ENCODE results near the gene POLR2C.

DNA sequence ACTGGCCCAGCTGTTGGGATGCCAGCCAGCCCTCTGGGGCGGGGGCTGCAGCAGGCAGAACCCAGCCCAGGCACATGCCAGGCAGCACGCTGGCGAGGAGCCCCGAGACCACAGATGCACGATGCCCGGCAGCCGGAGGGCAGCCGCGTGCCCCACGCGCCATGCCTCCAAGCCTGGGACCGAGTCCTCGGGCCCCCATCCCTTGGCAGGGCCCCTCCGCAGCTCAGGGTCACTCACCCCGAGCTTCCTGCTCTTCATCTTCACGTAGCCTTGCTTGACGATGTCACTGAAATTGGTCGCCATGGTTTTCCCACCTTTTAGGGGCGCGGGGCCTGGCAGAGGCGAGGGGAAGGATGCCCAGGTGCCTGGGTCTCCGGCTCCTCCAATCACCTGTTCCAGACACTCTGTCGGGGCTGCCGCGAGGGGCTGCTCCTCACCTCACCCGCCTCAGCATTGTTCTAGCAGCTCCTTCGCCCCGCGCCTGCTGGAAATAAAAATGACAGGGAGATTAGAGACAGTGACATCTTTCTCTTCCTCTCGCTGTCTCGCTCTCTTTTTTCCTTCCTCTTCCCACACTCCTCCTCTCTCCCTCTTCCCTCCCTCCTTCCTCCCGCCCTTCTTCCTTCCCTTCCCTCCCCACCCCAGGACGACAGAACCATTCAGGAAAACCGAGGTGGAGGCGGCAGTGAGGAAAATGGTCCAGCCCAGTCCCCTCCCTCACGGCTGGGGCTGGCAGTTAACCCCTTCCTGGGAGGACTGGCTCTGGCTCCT is 16.9 kb downstream of the POLR2C start:
- TF ChIP-seq, protein P1, sequence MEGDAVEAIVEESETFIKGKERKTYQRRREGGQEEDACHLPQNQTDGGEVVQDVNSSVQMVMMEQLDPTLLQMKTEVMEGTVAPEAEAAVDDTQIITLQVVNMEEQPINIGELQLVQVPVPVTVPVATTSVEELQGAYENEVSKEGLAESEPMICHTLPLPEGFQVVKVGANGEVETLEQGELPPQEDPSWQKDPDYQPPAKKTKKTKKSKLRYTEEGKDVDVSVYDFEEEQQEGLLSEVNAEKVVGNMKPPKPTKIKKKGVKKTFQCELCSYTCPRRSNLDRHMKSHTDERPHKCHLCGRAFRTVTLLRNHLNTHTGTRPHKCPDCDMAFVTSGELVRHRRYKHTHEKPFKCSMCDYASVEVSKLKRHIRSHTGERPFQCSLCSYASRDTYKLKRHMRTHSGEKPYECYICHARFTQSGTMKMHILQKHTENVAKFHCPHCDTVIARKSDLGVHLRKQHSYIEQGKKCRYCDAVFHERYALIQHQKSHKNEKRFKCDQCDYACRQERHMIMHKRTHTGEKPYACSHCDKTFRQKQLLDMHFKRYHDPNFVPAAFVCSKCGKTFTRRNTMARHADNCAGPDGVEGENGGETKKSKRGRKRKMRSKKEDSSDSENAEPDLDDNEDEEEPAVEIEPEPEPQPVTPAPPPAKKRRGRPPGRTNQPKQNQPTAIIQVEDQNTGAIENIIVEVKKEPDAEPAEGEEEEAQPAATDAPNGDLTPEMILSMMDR (IDR thresholded peaks at IDR 0.05) = no peak
- no peak for TF ChIP-seq EP300 (IDR thresholded peaks at IDR 0.05)

Measured in upper lobe of left lung (tissue), 4 donors.